Measurements from ENCODE around the gene TMEM255B.
"Not testable (repeated sequence)": the region's sequence is repeated elsewhere in the genome, so short reads cannot be mapped to it uniquely, and the experiment has no call there.

Gene TMEM255B

DNA sequence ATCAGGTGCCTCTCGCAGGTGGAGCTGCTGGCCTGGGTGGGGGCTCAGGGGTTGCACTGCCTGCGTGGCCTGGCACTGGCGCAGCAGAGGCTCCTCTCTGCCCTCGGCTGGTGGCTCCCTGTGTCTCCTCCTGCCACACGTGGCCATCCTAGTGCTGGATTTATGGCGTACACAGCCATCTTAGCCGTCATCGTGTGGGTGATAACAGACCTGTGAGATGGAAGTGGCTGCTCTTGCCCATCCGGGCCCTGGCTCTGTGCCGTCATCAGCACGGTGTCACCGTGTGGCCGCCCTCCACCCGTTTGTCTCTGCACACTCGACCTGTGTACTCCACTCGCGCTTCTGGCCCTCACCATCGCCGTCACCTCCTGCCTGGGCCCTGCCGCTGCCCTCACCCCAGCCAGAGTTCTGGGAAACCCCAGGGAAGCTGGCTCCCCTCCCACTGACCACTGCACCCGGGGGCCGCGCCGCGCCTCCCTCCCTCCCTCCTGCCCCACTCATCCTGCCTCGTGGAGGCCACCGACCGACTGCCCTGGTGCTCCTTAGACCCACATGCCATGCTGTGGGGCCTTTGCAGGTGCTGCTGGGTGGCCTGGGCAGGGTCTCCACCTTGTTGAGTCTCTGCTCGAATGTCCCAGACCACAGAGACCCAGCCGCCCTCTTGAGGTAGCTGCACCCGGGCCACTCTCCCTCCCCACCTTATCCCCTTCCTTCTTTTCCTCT is 29.5 kb downstream of the TMEM255B start:
- no peak for DNase-seq (ENCODE audit: extremely low spot score)
- POLR2A ChIA-PET = no interaction called here
- no peak for TF ChIP-seq ARNT (IDR thresholded peaks at IDR 0.05)
- no peak for TF ChIP-seq NFRKB (IDR thresholded peaks at IDR 0.05)
- TF ChIP-seq PKNOX1 (IDR thresholded peaks at IDR 0.05) = no peak
- TF ChIP-seq TARDBP (IDR thresholded peaks at IDR 0.05) = no peak
- TF ChIP-seq ZNF384 (IDR thresholded peaks at IDR 0.05) = no peak
- CTCF ChIA-PET = no interaction called here

- no peak for DNase-seq (ENCODE audit: extremely low spot score)
- ChIA-PET POLR2A (no interaction called here), CTCF (no interaction called here)
- TF ChIP-seq BHLHE40 (IDR thresholded peaks at IDR 0.05; ENCODE audit: borderline replicate concordance) (no peak), FOXM1 (IDR thresholded peaks at IDR 0.05; ENCODE audit: borderline replicate concordance) (no peak), ZNF384 (IDR thresholded peaks at IDR 0.05) (no peak), ARNT (IDR thresholded peaks at IDR 0.05) (no peak), PKNOX1 (IDR thresholded peaks at IDR 0.05) (no peak), SP1 (IDR thresholded peaks at IDR 0.05) (no peak), TARDBP (IDR thresholded peaks at IDR 0.05) (no peak), HDGF (IDR thresholded peaks at IDR 0.05; ENCODE audit: borderline replicate concordance) (no peak), L3MBTL2 (conservative IDR thresholded peaks at IDR 0.05) (no peak), CTBP1 (IDR thresholded peaks at IDR 0.05; ENCODE audit: borderline replicate concordance) (no peak), SUZ12 (IDR thresholded peaks at IDR 0.05) (no peak)
Observed at GRCh38 chr13:113789167-113789566, 30.1 kb downstream of the TMEM255B start.

GRCh38 chr13:113789931-113790330 is 30.9 kb downstream of the TMEM255B start:
- DNase-seq (ENCODE audit: extremely low spot score); CTCF ChIA-PET; POLR2A ChIA-PET: not testable (repeated sequence)

DNA sequence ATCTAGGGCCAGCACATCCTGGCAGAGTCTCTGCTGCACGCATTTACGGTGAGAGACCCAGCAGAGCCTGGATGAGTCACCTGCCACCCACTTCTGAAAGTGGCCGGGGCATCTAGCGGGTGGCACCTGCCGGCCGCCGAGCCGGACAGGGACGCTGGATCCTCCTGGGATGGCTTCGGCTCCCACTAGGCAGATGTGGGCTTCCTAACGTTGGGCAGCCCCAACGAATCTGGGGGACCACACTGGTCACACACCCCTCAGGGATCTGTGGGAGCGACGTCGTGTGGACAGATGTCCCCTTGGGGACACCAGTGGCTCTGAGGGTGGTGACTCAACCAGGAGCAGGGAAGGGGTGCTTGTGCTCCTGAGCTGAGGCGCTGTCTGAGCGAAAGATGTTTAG is 32.2 kb downstream of the TMEM255B start:
- TF ChIP-seq PKNOX1 (IDR thresholded peaks at IDR 0.05) = no peak
- no peak for TF ChIP-seq CTBP1 (IDR thresholded peaks at IDR 0.05; ENCODE audit: borderline replicate concordance)
- TF ChIP-seq LEF1 (IDR thresholded peaks at IDR 0.05; ENCODE audit: borderline replicate concordance) = no peak
- TF ChIP-seq SP1 (IDR thresholded peaks at IDR 0.05) = no peak
- TF ChIP-seq TARDBP (IDR thresholded peaks at IDR 0.05) = no peak
- TF ChIP-seq ZNF384 (IDR thresholded peaks at IDR 0.05) = no peak
- TF ChIP-seq BHLHE40 (IDR thresholded peaks at IDR 0.05; ENCODE audit: borderline replicate concordance) = no peak
- TF ChIP-seq FOXK2 (IDR thresholded peaks at IDR 0.05) = no peak
- no peak for TF ChIP-seq L3MBTL2 (conservative IDR thresholded peaks at IDR 0.05)
- no peak for TF ChIP-seq ARNT (IDR thresholded peaks at IDR 0.05)
- TF ChIP-seq FOXA1 (IDR thresholded peaks at IDR 0.05) = no peak
- TF ChIP-seq NFRKB (IDR thresholded peaks at IDR 0.05) = no peak
- no peak for TF ChIP-seq FOXM1 (IDR thresholded peaks at IDR 0.05; ENCODE audit: borderline replicate concordance)
- TF ChIP-seq ELF4 (IDR thresholded peaks at IDR 0.05) = no peak
- no peak for TF ChIP-seq HDGF (IDR thresholded peaks at IDR 0.05; ENCODE audit: borderline replicate concordance)
- TF ChIP-seq SUZ12 (IDR thresholded peaks at IDR 0.05) = no peak
- CTCF ChIA-PET = no interaction called here
- DNase-seq (ENCODE audit: extremely low spot score) = no peak
- POLR2A ChIA-PET = no interaction called here

DNA sequence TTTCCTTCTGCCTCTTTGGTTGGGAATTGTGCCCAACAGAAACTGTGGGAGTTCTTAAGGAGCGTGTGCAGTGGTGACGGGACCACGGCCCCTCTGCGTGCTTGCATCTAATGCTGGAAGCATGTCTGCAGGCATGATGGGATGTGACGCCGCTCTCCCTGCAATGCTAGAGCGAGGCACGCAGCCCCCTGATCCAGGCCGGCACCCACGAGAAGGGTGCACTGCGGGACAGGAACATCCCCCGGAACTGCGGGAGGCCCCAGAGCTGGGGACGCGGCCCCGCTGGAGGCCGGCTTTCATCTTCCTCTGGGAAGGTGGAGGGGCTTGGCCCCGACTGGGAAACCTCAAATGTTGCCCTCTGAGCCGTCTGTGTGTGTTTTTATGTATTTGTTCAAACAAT is 32.7 kb downstream of the TMEM255B start:
- ChIA-PET CTCF (no interaction called here), POLR2A (no interaction called here)
- no peak for TF ChIP-seq FOXK2 (IDR thresholded peaks at IDR 0.05)
- TF ChIP-seq ZNF384 (IDR thresholded peaks at IDR 0.05) = no peak
- no peak for TF ChIP-seq ELF4 (IDR thresholded peaks at IDR 0.05)
- no peak for TF ChIP-seq ARNT (IDR thresholded peaks at IDR 0.05)
- no peak for TF ChIP-seq SUZ12 (IDR thresholded peaks at IDR 0.05)
- no peak for TF ChIP-seq LEF1 (IDR thresholded peaks at IDR 0.05; ENCODE audit: borderline replicate concordance)
- TF ChIP-seq SP1 (IDR thresholded peaks at IDR 0.05) = no peak
- TF ChIP-seq L3MBTL2 (conservative IDR thresholded peaks at IDR 0.05) = no peak
- no peak for TF ChIP-seq BHLHE40 (IDR thresholded peaks at IDR 0.05; ENCODE audit: borderline replicate concordance)
- no peak for TF ChIP-seq CTBP1 (IDR thresholded peaks at IDR 0.05; ENCODE audit: borderline replicate concordance)
- TF ChIP-seq FOXM1 (IDR thresholded peaks at IDR 0.05; ENCODE audit: borderline replicate concordance) = no peak
- no peak for DNase-seq (ENCODE audit: extremely low spot score)

- ChIA-PET CTCF (interaction anchor here (0.7 kb wide), 1 partner anchor 76 kb away, joined by 3 read pairs; no protein-coding TSS in a partner anchor), POLR2A (no interaction called here)
- no peak for DNase-seq (ENCODE audit: extremely low spot score)
- TF ChIP-seq L3MBTL2 (conservative IDR thresholded peaks at IDR 0.05) (no peak), SP1 (IDR thresholded peaks at IDR 0.05) (no peak)
Observed at GRCh38 chr13:113792236-113792770, 33.3 kb downstream of the TMEM255B start.
